Left ventricle myocardium inferior (tissue), 1 donor: ENCODE data around the gene SAP25. TPM values are rescaled to one million over a fixed set of nuclear protein-coding genes. Genes with fewer than 3 reads are reported as not detected.

Experiments used
- DNase-seq: peaks from one replicate; pipeline ENCODE4 v3.0.0-alpha.2; 2020
- H3K27ac ChIP-seq: fragments of 200-600 bp; replicated peaks from 2 replicates; pipeline ENCODE4 v1.8.0; 2021
- H3K27me3 ChIP-seq: fragments of 200-600 bp; 2 replicates; pipeline ENCODE4 v1.8.0; 2021; ENCODE audit warnings: low read depth
- H3K36me3 ChIP-seq: fragments of 200-600 bp; 2 replicates; pipeline ENCODE4 v1.8.0; 2021
- H3K4me1 ChIP-seq: fragments of 200-600 bp; 2 replicates; pipeline ENCODE4 v1.8.0; 2021
- H3K4me3 ChIP-seq: fragments of 200-600 bp; 2 replicates; pipeline ENCODE4 v1.8.0; 2021; ENCODE audit warnings: mild to moderate bottlenecking, moderate library complexity
- H3K9me3 ChIP-seq: fragments of 200-600 bp; replicated peaks from 2 replicates; pipeline ENCODE4 v1.8.0; 2021
- intact Hi-C: fragments of 100-400 bp; cut with micrococcal nuclease; formaldehyde crosslinking; loops from one replicate; pipeline ENCODE4 v1.11.0; 2022
- total RNA-seq: library from RNA; stranded (reverse); fragmentation: NEBNext Ultra II Directional; extraction: Animal tissue kit (Norgen Biotek cat#: 25700); gene quantifications from one replicate; pipeline ENCODE4 v1.2.1, GENCODE V29; 2021
- TF ChIP-seq, protein P1 (sequence below): fragments of 200-600 bp; IDR thresholded peaks from 2 replicates; pipeline ENCODE4 v1.8.0; 2021; ENCODE audit warnings: antibody characterized with exemption, mild to moderate bottlenecking, borderline replicate concordance
- donor health status: DM: no; HTN: yes; CAD: no; lungs with severe emphysema.

The SAP25 gene
- total RNA-seq, 1 donor from 2014 or later = 1.1 TPM

DNA sequence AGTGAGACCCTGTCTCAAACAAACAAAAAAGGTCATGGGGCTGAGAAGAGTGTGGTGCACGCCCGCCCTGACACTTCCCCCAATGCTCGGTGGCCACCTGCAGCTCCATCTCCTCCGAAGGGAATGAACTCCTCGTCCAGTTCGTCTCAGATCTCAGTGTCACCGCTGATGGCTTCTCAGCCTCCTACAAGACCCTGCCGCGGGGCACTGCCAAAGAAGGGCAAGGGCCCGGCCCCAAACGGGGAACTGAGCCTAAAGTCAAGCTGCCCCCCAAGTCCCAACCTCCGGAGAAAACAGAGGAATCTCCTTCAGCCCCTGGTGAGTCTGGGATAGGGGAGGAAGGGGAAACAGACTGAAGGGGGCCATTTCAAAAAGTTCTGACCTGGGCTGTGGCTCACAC, 32.6 kb upstream of the SAP25 start:
- Histone ChIP-seq H3K4me1 (peaks cover 32% of the 10 kb centered on the region), H3K9me3 (no peaks in the 10 kb centered on the region), H3K4me3 (peak overlapping the region; percentile 90), H3K36me3 (no peaks in the 10 kb centered on the region), H3K27ac (peak overlapping the region; percentile 86), H3K27me3 (no peaks in the 10 kb centered on the region)
- no peak for DNase-seq
- intact Hi-C loops = no loop called here
- TF ChIP-seq, protein P1, sequence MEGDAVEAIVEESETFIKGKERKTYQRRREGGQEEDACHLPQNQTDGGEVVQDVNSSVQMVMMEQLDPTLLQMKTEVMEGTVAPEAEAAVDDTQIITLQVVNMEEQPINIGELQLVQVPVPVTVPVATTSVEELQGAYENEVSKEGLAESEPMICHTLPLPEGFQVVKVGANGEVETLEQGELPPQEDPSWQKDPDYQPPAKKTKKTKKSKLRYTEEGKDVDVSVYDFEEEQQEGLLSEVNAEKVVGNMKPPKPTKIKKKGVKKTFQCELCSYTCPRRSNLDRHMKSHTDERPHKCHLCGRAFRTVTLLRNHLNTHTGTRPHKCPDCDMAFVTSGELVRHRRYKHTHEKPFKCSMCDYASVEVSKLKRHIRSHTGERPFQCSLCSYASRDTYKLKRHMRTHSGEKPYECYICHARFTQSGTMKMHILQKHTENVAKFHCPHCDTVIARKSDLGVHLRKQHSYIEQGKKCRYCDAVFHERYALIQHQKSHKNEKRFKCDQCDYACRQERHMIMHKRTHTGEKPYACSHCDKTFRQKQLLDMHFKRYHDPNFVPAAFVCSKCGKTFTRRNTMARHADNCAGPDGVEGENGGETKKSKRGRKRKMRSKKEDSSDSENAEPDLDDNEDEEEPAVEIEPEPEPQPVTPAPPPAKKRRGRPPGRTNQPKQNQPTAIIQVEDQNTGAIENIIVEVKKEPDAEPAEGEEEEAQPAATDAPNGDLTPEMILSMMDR = no peak

DNA sequence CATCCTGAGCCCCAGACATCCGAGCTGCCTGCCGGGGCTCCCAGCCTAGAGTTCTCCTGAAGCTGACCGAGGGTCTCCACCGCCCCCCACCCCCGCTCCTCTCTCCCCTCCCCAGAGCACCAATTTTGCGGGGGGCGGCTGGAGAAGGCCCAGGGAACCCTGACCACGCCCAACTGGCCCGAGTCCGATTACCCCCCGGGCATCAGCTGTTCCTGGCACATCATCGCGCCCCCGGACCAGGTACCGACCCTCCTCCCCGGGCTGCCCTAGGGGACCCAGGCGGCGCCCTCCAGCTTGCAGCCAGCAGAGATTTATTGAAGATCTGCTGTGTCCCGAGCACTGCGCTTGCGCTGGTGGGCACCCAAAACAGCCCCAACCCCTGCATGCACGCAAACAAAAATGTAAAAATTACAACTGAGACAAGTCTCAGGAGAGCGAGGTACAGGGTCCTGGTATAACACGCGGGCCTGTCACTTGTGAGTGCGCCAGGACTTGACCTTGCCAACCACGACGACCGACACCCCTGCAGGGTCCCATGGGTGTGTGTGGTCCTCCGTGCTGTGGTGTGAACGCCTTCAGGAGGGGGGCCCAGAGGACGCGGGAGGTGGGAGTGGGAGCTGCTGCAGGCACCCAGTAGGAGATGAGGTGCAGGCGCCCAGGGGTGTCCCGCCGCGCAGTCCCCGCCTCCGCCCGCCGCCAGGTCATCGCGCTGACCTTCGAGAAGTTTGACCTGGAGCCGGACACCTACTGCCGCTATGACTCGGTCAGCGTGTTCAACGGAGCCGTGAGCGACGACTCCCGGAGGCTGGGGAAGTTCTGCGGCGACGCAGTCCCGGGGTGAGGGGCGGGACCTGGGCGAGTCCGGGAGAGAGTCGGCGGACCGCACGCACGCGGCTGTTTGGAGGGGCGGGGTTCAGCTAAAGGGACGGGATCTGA, 31.5 kb upstream of the SAP25 start:
- peak; percentile 60 for DNase-seq
- Histone ChIP-seq H3K27ac (peak overlapping the region; percentile 86), H3K9me3 (no peaks in the 10 kb centered on the region), H3K27me3 (no peaks in the 10 kb centered on the region), H3K36me3 (no peaks in the 10 kb centered on the region), H3K4me1 (peaks cover 32% of the 10 kb centered on the region), H3K4me3 (peak overlapping the region; percentile 90)
- intact Hi-C loops = no loop called here
- TF ChIP-seq, protein P1 = no peak

DNA sequence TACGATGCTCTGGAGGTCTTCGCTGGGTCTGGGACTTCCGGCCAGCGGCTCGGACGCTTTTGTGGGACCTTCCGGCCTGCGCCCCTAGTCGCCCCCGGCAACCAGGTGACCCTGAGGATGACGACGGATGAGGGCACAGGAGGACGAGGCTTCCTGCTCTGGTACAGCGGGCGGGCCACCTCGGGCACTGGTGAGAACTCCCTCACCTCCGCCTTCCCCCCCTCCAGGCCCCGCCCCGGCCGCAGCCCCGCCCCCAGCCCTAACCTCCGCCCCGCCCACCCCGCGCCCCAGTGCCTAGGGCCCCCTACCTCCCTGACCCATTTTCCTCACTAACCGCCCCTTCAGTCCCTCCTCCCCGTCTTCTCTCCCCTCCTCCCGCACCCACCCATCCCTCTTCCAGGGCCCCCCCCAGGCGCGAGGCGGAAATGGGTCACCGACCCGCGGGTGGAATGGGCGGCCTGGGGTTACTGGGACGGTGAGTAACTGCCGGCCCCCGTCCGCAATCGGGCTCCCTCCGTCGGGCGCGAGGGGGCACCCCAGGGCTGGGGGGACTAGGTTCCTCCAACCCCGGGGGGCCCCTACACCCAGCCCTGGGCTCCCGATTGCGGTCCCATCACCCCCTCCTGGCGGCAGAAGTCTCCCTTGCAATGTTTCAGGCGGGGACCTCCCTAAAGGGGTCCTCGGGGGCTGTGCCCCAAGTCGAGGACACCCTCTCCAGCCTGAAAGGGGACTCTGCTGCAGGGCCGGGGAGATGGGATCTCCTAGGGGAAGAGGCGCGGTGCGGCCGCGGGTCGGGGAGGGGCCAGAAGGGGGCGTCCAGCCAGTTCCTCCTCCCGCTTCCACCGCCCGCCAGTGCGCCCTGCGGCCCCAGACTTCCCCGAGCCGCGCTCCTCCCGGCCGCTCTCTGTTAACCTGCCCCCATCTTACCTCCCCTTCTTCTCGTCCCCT, 30.6 kb upstream of the SAP25 start:
- Histone ChIP-seq H3K27ac (peak overlapping the region; percentile 86), H3K4me3 (peak overlapping the region; percentile 90), H3K4me1 (peaks cover 32% of the 10 kb centered on the region), H3K9me3 (no peaks in the 10 kb centered on the region), H3K36me3 (no peaks in the 10 kb centered on the region), H3K27me3 (no peaks in the 10 kb centered on the region)
- TF ChIP-seq, protein P1 = peak; percentile 53
- intact Hi-C loops = no loop called here
- peak; percentile 85 for DNase-seq

- Histone ChIP-seq H3K9me3 (no peaks in the 10 kb centered on the region), H3K4me1 (peaks cover 32% of the 10 kb centered on the region), H3K36me3 (no peaks in the 10 kb centered on the region), H3K27me3 (no peaks in the 10 kb centered on the region), H3K4me3 (peak overlapping the region; percentile 90), H3K27ac (peak overlapping the region; percentile 86)
- TF ChIP-seq, protein P1 = no peak
- intact Hi-C loops = no loop called here
- DNase-seq = no peak
These were observed 30.0 kb upstream of the SAP25 start for GRCh38 chr7:100603726-100604027.

DNA sequence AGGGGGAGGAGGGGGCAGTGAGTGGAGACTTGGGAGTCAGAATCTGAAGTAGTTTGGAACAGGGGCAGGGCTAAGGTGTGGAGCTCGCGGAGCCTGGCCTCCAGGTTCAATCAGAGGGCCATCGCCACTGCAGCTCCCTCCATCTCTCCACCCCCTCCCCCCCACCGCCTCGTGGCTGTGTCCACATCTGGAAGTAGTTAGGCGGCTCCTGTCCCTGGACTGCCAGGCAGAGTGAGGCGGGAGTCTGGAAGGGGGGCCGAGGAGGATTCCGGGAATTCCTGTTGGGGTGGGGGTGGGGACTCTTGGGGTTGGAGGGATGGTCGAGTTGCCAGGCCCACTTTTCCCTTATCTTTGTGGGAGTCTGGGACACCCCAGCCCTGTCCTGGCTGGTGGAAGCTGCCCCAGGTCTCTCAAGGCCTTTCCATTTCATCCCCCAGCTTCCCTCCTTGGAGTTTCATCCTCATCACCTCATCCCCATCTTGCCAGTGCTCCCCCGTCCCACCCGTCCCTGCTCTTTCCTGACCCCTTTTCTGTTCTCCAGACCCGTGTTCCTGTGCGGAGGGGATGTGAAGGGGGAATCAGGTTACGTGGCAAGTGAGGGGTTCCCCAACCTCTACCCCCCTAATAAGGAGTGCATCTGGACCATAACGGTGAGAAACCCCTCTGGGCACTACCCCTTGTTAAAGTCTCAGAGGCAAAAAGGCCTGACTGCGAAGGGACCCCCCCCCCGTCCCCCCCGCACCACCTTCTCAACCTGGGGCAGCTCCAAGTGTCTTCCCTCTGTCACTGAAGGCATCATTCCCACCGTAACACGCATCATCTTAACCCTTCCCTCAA, 29.4 kb upstream of the SAP25 start:
- Histone ChIP-seq H3K36me3 (no peaks in the 10 kb centered on the region), H3K27me3 (no peaks in the 10 kb centered on the region), H3K4me3 (peak overlapping the region; percentile 90), H3K9me3 (no peaks in the 10 kb centered on the region), H3K4me1 (peaks cover 32% of the 10 kb centered on the region), H3K27ac (peak overlapping the region; percentile 86)
- DNase-seq = peak; percentile 84
- intact Hi-C loops = no loop called here
- TF ChIP-seq, protein P1 = no peak
